ENCODE measurements around the gene SLC6A11.

Gene SLC6A11

DNA sequence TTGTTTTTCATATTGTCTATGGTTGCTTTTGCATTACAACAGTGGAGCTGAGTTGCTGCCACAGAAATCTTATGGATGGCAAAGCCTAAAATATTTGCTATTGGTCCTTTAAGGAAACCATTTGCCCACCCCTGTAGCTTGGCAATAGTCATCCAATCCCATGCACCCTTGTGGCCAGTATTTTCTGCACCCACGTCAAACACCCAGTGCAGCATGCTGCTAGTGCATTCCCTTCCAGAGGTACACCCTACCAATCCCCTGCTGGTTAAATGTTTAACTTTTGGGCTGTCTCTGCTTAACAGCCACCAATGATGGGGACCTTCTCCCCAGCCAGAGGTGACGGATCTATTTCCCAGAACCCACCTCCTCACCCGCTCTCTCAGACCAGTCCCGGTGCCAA lies 23.8 kb upstream of the SLC6A11 start:
- no peak for DNase-seq

DNA sequence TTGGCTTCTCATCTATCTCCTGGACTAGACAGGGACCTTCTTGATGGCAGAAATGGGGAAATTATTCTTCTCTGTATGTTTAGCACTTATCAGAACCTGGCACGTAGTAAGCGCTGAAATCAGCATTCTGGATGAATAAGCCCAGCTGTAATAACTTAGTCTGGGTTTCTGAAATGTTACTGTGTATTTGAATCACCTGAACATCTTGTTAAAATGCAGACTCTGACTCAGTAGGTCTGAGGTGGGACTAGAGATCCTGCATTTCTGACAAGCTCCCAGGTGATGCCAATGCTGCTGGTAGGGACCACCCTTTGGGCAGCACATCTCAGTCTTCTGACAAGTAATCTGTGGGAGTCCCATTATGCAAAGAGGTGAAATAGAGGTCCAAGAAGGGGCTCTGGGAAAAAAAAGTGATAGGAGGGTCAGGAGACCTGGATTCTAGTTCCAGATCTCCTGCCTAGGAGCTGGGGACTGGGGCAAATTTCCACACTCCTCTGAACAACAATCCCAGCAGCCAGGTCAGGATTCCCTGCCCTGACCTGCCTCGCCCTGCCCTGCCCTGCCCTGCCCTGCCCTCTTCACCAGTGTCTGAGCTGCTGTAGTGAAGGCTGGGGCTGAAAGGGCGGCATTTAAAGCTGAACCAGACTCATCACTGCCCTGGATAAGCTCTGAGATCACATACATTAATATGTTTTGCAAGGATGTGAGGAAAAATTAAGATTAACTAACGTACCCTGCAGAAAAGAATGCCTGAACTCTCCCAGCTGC lies 17.2 kb upstream of the SLC6A11 start:
- DNase-seq, result no peak

DNA sequence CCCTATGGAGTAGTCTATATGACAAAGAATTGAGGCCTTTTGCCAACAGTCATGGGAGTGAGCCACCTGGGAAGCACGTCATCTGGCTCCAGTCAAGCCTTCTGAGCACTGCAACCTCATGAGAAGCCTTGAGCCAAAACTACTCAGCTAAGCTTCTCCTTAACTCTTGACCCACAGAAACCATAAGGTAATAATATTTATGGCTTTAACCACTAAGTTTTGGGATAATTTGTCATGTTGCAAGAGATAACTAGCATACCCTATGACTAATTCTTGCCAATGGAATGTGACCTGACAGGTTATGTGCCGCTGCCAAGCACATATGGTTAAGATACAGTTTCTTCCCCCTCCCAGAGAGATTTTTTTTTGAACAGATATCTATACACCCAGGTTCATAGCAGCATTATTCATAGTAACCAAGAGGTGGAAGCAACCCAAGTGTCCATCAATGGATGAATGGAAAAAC lies 11.8 kb upstream of the SLC6A11 start:
- no peak for DNase-seq

DNA sequence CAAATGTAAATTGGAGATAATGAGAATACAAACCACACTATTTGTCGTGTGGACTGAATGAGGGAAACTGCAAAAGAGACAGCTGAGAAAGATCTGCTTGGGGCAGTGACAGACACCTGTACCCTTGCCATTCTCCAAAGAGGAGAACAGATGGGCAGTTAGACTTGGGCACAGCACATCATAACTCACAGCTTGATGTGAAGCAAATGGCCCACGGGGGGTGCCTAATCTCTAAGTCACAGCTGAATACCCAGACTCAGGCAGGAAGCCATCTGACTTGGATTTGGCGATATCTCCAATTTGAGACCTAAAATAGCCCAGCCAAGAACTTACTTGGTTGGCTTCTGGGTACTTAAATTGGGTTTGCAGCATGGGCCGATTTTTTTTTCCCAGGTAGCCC lies 10.0 kb upstream of the SLC6A11 start:
- DNase-seq, result no peak

DNA sequence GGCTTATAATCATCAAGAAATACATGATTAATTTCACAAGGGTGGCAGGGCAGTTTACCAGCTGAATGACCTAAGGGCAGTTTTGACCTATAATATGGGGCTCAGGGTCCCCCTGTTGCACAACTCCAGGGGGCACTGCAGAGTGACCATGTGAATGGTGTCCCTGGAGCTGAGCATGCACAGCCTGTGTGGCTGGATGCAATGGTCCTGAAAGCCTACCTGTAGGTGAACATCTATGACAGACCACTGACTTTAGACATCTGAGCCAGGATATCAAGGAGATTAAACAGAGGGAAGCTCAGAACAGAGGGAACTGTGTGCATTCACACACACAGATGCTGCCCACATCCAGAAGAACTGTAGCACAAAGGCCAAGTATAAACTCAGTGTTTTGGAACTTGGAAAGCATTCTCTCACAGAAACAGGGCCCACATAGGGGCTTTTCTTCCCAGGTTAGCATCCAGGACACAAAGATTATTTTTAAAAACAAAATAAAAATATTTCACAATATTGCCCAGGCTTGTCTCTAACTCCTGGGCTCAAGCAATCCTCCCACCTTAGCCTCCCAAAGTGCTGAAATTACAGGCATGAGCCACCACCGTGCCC lies 7.8 kb upstream of the SLC6A11 start:
- DNase-seq, result no peak

DNA sequence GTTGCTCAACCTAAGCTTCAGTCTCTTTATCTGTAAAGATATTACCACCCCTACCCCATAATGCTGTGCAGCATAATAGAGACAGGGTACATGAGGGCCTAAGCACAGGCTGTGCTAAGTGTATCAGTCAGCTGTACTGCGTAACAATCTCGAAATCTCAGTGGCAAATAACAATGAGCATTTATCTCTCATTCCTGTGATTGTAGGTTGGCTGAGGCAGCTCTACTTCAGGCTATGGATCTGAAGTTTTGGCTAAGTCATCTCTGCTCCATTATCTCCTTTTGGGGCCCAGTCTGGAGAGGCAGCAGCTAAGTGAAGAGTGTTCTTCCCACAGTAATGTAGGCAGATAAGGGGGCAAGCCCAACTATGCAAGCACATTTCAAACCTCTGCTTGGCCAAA lies 7.1 kb upstream of the SLC6A11 start:
- DNase-seq, result no peak

DNA sequence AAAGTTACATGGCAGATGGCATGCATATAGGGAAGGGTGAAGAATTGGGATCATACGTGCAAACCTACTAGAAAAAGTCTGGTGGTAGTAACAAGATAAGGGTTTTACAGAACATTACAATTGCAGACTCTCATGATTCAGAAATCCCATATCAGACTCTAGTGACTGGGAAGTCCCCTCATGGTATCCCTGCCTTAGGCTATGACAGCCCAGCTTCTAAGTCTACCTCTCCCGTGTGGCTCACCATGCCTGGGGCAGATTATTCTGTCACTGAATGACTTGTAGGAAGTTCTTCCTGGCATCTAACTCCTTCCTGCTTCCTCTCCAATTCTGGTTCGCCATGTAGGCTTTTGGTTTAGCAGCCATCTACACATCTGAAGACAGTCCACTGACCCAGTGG lies 5.7 kb upstream of the SLC6A11 start:
- DNase-seq, result no peak

DNA sequence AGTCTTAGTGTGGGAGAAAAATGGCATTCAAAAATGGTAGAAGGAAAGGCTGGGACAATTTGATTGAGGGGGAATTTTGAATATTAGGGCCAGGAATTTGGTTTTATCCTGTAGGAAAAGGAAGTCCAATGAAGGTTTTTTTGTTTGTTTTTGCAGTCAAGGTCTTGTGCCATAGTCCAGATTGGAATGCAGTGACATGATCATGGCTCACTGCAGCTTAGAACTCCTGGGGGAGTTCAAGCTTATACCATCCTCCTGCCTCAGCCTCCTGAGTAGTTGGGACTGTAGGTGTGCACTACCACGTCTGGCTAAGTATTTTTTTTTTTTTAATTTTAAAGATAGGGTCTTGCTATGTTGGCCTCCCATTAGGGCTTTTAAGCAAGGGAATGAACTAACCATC lies 2.6 kb upstream of the SLC6A11 start:
- DNase-seq, result no peak

DNA sequence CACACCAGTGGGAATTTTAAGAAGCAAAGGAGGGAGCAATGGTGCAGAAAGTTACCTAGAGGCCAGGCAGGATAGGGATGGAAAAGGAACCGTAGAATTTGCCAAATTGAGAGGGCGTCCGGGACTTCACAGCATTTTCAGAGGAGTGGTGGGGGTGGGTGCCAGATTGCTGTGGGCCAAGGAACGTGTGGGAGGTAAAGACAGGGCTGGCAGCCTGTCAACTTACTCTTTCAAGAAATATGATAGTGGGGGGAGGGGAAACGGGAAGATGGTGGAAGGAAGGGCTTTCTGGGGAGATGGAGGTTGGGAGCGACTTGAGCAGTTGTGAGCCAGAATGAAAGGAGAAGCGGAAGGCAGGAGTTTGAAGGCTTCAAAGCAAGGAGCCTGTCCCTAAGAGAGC lies 1.4 kb upstream of the SLC6A11 start:
- DNase-seq, result no peak

DNA sequence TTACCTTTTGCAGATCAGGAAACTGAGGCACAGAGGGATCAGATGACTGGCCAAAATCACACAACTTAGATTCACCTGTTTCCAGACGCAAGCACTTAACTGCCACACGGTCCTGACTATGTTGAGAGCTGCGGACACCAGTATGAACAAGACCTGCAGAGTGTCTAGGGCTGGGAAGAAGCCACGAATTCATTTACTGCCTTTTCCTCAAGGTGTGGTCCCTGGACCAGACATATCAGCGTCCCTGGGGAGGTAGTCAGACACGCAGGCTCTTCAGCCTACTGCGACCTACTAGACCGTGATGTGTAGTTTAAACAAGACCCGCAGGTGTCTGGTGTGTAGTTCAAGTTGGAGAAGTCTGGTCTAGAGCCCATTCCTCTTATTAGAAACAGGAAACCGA lies 541 bp upstream of the SLC6A11 start:
- DNase-seq, result no peak

DNA sequence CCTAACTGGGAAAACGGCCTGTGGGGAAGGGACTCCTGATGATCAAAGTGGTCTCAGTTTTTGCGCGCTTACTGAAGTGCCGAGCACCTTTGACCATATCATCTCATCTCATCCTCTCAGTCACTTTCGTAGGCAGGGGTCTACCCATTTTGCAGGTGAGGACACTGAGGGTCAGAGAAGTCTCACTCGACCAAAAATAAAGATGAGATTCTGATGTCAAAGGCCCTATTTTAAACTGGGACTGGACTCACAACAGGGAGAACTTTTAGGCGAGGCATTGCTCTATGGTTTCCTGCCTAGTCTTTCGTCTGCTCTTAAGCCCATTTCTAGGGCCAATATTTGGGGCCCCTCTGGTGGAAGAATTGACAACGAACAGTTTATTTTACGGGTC lies 830 bp downstream of the SLC6A11 start:
- no peak for DNase-seq

DNA sequence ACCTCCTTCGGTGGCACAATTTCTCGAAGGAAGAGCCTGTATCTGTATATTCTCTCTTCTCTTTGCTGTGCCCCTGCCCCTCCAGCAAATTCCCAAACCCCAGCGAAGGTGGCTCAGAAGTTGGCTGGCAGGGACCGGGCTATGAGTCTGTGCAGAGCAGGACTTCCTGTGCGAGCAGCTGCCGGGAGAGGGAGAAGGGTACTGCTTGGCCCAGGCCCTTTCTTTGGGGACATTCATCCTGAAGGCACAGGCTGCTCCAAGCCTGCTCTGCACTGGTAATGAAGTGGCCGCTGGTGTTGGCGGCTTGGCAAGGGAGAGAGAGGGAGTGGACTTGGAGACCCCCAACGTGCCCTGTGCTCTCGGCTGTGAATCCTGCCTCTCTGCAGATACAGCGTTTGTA lies 1.5 kb downstream of the SLC6A11 start:
- no peak for DNase-seq

DNA sequence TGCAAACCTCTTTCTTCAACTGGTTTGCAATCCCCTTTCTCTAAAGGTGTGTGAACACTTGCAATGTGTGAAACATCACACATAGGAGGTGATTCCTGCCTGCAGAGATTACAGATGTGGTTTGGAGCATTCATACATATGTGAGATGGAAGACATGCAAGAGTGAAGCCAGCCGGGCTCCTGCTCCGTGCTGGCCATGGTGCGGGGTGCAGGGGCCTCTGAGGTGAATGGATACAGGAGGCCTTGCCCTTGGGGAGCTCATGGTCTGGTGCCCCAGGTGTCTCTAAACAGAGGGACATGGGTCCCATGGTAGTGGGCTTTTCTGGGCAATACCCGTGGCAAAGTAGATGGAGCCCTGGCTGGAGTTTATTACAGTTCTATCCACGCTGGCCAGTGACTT lies 6.0 kb downstream of the SLC6A11 start:
- DNase-seq, result no peak

DNA sequence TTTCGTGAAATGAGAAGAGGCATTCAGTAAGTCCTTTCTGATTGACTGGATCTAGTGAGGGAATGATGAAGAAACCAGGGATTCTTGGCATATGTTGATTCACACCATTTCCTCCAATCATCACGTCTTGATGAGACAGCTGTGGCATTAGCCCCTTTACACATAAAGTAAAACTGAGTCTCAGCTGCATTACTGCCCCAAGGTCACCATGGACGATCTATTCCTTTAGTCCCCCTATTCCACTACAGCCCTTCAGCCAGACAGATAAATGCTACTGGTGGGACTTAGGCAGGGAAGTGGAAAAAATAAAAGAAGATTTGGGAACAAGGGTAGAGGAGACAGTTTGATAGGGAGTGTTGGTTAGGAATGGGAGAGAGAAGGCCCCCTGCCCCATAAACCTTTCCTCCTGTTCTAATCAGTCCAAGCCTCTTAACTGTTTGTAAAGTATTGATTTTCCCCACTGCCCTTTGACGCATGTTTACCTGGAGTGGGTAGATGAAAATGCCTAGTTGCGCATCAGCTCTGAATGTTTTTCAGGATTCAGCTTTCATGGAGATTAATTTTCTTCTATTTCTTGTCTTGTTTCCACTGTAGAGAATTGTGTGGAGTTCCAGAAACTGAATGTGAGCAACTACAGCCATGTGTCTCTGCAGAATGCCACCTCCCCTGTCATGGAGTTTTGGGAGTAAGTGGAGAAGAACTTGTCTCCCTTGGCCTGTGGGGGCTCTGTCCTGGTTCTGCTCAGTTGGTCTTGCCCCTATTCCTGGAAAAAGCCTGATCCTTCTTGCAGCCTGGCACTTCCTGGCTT lies 6.9 kb downstream of the SLC6A11 start:
- DNase-seq, result no peak

DNA sequence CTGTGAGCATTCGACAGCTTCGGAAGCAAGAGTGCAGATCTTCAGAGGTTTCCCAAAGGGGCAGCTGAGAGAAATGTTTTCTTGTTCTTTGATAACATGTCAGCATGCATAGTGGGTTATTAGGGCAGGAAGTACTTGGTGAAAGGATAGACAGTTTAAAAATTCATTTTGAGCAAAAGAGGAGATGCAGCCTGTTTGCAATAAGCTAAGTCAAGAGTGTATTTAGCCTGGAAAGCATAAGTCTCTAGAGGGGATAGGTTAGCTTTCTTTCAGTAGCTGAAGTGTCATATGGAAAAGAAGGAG lies 7.4 kb downstream of the SLC6A11 start:
- no peak for DNase-seq

DNA sequence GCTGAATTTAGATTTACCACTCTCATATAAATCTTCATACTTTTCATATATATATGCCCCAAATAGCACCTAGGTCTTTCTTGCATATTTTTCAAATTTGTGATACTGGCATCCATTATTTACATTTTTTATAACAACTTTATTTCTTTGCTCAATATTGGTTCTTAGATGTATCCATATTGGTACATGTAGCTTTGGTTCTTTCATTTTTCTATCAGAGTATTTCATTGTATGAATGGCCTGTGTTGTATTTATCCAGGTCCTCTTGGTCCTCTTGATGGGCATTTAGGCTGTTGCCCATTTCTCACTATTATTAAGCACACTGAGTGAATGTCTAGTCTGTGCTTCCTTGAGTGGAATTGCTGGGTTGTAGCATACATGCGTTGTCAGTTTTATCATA lies 8.4 kb downstream of the SLC6A11 start:
- DNase-seq, result no peak

DNA sequence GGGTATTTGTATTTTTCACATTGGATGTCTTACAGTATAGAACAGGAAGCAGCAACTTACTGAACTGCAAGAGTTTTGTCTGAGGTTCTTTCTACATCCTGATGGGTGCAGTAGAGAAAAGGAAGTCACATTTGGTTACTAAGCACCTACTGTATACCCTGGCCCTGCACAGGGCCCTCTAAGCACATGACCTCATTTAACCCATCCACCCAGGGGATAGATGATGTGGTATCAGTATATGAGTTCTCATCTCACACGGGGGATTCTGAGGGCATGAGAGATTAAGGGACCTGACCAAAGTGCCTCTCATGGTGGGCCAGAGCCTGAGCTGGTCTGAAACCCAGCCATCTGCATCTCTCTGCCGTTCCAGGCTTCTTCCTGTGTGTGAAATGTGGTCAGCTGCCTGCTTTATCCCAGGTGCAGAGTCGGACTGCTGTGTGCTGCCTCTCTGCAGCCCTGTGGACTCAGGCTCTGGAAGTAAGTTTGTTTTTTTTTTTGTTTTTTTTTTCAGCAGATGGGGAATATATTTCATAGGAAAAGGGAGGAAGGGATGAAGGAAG lies 17.9 kb downstream of the SLC6A11 start:
- DNase-seq, result no peak

DNA sequence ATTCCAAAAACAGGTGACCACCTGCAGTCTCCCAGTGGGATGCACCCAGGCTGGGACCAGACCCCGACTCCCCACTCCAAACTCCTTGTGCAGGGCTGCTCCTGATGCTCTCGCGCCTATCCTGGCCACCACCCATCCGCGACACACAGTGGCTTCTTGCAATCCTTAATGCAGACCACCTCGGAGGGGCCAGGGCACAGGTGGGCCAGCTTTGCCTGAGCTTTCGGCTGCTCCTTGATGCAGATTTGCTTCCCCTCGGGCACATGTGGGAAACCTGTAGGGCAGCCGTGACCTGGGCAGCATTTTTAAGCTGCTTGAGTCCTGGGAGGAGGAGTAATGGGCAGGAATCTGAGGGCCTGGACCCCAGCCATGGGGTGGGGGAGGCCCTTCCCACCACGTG lies 18.9 kb downstream of the SLC6A11 start:
- DNase-seq, result no peak

DNA sequence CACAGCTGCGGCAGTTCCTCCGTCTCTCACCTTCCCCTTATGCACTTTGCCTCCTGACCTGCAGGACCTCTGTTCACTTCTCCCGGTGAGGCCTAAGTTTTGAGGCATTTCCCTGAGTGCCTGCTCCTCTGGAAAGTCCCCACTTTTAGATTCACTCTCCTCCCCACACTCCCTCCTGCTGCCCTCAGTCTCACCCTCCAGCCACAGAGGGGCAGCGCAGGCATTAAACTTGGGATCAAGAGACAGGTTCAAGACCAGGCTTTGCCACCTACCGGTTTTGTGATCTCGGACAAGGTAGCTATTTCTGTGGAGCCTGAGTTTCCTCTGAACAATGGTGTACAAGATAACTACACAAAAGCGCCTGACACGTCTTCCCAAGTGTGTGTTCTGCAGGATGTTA lies 19.4 kb downstream of the SLC6A11 start:
- no peak for DNase-seq

DNA sequence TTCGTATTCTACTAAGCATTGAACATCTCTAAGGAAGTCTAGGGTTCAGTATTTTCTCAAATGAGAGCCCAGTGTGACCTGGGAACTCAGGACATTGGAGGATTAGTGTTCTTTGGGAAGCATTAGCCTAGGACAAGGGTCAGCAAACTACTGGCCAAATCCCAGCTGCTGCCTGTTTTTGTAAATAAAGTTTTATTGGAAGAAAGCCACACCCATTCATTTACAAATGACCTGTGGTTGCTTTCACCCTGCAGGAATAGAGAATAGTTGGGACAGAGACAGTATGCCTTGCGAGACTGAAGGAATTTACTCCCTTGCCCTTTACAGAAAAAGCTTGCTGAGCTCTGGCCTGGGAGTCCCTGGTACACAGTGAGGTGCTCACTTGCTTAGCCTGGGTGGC lies 20.6 kb downstream of the SLC6A11 start:
- no peak for DNase-seq

DNA sequence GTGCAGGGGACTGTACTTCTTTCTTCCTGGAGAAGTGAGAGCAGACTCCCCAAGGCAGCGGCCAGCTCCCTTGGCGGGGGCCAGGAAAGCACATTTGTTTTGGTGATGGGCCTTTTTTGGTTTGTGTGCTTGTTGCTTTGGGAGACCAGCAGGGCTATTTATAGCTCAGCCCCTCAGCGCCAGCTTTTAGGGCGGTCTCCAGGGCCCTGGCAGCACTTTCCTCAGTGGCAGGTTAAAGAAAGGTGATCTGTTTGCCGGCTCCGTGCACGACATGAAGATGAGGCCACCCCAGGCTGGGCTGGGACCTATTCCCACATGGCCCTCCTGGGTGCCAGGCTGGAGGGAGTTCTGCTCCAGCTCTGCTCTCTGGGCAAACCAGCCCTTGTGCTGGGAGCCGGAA lies 21.8 kb downstream of the SLC6A11 start:
- DNase-seq, result no peak

DNA sequence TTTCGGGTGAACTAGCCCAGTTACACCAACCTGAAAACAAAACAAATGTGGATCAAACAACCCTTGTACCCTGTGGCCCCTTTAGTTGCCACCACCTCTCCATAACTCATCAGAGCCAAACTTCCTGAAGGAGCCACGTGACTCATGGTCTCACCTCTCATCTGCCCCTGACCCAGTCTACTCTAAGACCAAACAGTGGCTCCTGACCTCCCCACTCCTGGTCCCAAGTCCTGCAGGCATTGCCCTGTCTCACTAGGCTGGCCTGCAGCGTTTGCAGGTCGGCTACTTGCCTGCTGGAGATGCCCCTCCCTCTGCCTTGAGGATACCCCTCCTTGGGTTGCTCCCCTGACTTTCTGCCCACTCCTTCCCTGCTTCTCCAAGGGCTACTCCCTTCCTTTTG lies 23.1 kb downstream of the SLC6A11 start:
- DNase-seq, result no peak

DNA sequence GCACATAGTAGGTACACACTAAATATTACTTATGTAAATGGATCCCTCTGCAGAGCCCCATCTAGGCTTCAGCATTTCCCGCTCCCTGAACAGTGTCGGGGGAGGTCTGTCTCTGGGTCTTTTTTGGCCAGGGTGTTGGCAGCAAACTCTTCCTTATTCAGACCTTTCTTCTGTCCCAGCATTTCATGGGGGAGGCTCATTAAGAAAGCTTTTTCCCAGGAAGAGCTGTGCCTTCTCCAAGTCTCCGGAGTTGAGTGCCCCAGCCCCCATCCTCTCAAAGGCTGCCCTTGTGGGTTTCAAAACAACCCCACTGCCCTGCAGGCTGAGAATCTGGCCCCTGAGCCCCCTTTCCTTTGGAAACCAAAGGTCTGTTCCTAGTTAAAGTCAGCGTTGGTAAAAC lies 25.1 kb downstream of the SLC6A11 start:
- no peak for DNase-seq

DNA sequence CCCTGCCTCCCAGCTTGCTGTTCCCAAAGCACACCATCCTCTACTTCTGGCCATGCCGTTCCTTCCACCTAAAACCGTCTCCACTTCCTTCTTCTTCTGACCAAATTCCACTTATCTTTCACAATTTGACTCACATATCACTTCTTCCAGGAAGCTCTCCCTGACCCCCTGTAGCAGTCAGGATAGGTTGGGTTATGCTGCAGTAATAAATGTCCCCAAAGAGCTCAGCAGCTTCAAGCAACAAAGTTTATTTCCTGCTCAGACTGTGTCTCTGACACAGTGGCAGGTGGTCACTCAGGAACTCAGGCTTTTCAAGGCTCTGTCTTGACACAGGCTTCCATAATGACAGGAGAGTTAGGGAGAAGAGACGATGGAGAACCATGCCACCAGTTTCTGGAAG lies 27.4 kb downstream of the SLC6A11 start:
- no peak for DNase-seq
